HFF-Myc (cell line): ENCODE data around the gene MPP7.
"Not testable (repeated sequence)": the region's sequence is repeated elsewhere in the genome, so short reads cannot be mapped to it uniquely, and the experiment has no call there.

Experiments
- DNase-seq: peaks from one replicate; pipeline ENCODE4 v3.0.0-alpha.2; 2011; ENCODE audit warnings: low read depth; ENCODE audit errors: extremely low read depth
- H3K4me3 ChIP-seq: replicated peaks from 2 replicates; pipeline ENCODE4 v1.5.1; 2011; ENCODE audit warnings: low read depth, mild to moderate bottlenecking, control low read depth, low read length
- TF ChIP-seq, protein P1 (sequence below): IDR thresholded peaks from 2 replicates; pipeline ENCODE4 v1.5.1; 2012; ENCODE audit warnings: mild to moderate bottlenecking, low read depth, low read length, control low read depth; ENCODE audit errors: missing control alignments

The MPP7 gene

DNA sequence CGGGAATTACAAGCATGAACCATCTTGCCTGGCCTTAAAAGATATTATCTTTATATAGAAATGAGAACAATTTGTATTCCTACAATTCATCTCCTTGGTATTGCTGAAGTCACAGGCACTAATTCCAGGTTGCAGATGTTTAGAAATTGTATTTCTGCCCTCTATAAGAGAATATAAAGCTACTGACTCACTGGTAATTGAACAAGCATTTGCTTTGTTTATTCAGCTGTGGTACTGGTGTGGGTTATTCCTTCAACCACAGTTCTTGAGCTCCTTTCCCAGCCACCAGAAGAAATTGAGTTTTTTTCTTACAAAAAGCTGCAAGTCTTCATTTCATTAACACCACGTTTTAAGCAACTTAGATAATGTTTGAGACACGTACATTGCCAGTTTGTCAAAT lies 29.0 kb upstream of the MPP7 start:
- DNase-seq, result peak; percentile 83
- no peak overlapping the region for H3K4me3 ChIP-seq
- TF ChIP-seq, protein P1, sequence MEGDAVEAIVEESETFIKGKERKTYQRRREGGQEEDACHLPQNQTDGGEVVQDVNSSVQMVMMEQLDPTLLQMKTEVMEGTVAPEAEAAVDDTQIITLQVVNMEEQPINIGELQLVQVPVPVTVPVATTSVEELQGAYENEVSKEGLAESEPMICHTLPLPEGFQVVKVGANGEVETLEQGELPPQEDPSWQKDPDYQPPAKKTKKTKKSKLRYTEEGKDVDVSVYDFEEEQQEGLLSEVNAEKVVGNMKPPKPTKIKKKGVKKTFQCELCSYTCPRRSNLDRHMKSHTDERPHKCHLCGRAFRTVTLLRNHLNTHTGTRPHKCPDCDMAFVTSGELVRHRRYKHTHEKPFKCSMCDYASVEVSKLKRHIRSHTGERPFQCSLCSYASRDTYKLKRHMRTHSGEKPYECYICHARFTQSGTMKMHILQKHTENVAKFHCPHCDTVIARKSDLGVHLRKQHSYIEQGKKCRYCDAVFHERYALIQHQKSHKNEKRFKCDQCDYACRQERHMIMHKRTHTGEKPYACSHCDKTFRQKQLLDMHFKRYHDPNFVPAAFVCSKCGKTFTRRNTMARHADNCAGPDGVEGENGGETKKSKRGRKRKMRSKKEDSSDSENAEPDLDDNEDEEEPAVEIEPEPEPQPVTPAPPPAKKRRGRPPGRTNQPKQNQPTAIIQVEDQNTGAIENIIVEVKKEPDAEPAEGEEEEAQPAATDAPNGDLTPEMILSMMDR, result no peak

DNA sequence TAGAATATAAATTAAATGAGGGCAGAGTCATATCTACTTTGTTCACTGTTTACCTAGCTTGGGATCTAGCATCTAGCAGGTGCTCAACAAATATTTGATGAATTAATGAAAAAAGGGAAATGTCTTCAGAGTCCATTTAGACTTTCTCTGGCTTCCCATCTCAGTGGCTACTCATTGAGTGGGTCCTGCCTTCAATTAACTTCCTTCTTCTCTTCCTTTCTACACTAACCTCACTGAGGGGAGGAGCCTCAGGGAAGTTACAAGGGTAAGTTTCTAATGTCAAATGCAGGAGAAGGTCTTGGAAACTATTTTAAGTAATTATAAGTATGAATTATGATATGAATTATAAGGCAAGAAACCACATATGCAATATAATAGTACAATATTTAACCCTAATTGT lies 28.2 kb upstream of the MPP7 start:
- TF ChIP-seq, protein P1, result no peak
- no peak overlapping the region for H3K4me3 ChIP-seq
- no peak for DNase-seq

DNA sequence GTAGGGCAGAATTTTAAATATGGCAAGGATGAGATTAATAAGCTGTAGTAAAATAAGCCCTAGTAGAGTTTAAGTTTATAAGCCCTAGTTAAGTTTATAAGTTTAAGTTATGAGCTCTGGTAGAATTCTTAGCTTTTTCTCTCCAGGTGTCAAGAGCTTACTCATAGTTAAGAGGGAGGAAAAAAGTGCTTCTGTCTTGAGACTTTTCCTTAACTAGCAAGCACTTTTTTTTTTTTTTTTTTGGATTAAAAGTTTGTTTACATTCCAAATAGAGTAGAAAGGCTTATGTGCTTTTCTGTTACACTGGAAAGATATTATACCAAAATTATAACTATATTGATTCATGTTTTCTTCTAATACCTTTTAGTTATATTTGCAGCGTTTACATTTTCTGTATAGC lies 25.5 kb upstream of the MPP7 start:
- TF ChIP-seq, protein P1, result no peak
- no peak for DNase-seq
- H3K4me3 ChIP-seq, result no peak overlapping the region

DNA sequence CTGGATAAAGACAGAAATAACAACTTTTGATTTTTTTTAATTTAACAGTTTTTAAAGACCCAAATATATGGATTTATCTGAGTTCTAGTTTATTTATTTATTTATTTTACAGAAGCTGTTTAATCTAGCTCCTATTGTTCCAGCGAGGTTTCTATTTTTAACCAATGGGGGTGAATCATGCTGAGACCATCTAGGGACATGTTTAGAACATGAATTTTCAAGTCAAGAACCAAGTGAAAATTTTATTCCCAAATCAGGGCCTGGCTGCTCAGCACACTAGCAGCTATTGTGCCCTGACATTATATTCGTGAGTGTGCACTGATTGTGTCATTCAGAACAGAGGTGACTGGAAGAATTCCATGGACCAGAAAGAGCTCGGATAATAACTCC lies 24.6 kb upstream of the MPP7 start:
- TF ChIP-seq, protein P1, result no peak
- no peak for DNase-seq
- no peak overlapping the region for H3K4me3 ChIP-seq

DNA sequence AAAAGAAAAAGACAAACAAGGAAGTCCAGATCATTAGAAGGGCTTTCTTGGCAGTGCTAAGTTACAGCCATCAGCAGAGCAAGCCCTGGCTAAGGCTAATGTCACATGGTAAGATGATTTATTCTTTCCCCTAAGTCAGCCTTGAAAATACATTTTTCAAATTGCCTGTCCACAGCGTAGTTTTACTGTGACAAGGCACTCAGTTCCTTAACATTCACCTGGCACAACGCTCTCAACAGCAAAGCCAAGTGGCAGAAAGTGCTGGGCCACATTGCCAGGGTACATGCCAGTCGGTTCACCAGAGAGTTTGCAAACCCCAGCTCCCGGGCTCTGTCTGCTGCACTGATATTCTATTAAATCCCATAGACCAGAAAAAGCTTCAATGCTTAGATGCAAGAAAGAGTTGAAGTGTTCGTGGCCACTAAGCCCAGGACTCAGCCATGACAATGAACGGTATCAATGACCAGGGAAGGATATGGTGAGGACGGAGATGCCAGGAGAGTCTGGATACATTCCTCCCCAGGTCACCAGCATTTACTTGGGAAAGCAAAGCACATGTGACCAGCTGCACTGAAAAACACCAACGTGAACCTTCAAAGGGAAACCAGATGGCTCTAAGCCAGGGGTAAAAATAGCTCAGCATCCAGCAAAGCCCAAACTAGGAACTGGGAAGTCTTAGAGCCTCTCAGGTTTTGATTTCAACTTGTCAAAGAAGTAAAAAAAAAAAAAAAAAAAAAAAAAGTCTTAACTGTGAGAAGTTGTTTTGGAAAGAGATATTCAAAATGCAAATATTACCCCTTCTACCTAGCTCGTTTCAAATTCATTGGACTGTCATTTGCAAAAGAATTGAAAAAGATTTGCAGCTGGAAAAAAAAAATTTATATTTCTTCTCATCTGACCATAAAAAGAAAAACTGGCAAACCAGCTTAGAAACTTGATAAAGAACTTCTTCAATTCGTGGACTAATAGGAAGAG lies 23.9 kb upstream of the MPP7 start:
- TF ChIP-seq, protein P1, result no peak
- no peak for DNase-seq

DNA sequence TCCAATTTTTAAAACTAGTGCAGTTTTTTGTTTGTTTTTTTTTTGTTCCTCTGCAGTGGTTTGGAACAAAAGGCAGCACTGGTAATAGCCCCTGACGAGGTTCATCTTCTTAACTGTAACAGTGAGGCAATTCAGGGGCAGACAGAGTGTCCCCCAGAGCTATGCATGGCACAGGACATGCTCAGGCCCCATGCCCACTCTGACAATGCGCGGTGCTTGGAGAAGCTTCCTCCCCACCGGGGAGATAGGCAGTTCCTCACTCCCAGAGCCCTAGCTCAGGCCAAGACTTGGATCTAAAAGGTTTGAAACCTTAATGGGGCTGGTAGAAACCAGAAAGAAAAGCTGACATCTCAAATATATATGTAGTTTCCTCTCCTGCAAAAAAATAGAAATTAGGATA lies 17.9 kb upstream of the MPP7 start:
- DNase-seq, result no peak
- no peak overlapping the region for H3K4me3 ChIP-seq
- TF ChIP-seq, protein P1, result no peak

More for the DNA sequence above, 23.9 kb upstream of the MPP7 start:
- H3K4me3 ChIP-seq, result no peak overlapping the region

DNA sequence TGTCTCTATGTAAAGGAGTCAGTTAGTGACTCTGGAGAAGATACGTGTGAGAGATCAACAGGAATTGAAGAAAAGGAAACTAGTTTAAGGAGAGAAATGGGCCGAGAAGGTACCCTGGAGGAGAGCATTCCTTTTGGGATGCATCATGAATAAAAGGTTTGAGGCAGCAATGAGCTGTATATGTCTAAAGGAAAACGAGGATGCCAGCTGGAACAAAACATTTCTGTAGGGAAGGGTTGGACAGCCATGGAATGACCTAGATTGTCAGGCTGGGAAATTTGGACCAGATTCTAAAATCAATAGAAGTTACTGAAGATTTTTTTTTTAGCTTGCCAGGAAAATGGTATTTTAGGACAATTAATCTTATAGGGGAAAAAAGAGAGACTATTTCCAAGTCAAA lies 17.2 kb upstream of the MPP7 start:
- H3K4me3 ChIP-seq, result no peak overlapping the region
- TF ChIP-seq, protein P1, result no peak
- DNase-seq, result no peak

DNA sequence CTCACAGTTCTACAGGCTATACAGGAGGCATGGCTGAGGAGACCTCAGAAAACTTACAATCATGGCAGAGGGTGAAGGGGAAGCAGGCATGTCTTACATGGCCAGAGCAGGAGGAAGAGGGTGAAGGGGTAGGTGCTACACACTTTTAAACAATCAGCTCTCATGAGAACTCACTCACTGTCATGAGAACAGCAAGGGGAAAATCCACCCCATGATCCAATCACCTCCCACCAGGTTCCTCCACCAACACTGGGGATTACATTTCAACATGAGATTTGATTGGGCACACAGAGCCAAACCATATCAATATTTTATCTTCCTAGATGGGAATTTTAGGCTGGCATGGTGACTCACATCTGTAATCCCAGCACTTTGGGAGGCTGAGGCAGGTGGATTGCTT lies 16.2 kb upstream of the MPP7 start:
- H3K4me3 ChIP-seq, DNase-seq: not testable (repeated sequence)
